Measurements from ENCODE around the gene REEP1.
"Not testable (repeated sequence)": the region's sequence is repeated elsewhere in the genome, so short reads cannot be mapped to it uniquely, and the experiment has no call there.

REEP1 gene

GRCh38 chr2:86224645-86225355 is 112.6 kb downstream of the REEP1 start:
- no peak for DNase-seq (ENCODE audit: low read depth)

- no peak for DNase-seq (ENCODE audit: low read depth)
Observed at GRCh38 chr2:86223927-86224560, 113.4 kb downstream of the REEP1 start.

DNA sequence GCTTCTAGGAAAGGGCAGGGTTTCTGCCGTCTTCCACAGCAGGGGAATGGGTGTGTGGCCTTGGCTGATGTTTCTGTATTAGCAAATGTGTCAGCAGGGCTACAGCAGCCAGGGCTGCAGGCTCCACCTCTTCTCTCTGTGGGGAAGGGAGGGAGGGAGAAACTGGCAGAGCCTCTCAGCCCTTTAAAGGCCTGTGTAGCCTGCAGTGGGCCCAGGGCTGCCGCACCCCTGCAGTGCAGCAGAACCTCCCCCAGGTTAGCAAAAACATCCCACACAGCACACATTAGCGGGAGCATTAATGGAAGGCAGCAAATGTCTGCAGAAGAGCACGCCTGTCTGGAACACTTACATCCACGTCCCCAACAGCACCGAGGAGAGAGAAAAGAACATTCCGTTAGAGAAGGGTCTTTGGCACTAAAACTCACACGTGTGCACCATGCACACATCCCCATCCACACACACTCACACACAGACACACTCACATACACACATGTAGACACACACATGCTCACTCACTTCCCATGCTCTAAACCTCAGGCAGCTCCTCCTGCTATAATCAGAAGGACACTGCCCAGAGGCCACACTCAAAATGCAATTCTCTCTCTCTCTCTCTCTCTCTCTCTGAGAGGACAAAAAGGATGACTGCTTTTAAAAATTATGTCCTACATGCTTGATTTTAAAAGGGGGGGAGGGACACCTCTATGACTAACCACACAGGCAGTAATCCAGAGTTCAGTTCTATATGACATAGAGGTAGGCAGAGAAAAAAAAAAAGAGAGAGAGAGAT is 114.1 kb downstream of the REEP1 start:
- DNase-seq (ENCODE audit: low read depth) = peak; percentile 61

DNA sequence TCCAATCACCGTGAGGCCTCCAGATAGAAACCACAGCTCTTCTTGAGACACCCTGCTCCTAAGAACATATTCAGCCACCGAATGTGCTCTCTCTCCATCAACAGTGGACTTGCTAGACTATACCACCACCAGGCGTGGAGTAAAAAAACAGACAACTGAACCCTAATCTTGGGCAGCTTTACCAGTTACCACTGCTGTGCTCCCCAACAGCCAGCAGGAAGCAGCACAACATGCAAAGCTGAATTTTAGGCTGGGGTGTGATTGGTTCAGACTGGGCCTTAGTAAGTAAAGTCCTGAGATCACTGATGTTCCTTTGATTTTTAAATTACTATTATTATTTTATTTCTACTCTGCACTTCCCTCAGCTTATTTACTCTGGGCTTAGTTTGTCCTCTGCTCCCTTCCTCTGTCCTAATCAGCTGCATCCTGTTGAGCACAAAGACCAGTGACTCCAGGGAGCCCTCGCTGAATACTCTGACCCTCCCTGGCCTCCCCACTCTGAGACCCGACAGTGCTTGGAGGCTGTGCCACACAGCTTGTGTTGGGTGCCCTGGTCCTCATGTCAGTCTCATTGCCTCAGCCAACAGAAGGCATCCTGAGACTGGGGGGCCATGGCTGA is 116.3 kb downstream of the REEP1 start:
- peak; percentile 57 for DNase-seq (ENCODE audit: low read depth)

DNA sequence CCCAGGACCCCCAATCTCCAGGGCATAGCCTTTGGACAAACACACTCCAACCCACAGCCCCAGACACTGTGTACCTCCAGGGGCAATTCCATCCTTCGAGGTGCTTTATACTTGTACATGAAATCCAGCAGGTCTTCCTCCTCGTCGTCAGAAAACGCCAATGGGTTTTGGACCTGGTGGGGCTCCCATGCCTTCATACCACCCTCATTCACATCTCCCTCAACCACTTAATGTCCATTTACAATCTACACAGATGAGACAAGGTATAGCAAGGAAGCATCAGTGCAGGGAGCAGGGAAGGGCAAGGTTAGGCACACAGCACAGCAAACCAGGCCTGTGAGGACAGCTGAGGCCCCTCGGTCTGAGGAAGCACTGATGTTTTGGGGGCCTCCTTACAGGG is 117.5 kb downstream of the REEP1 start:
- DNase-seq (ENCODE audit: low read depth) = no peak

DNA sequence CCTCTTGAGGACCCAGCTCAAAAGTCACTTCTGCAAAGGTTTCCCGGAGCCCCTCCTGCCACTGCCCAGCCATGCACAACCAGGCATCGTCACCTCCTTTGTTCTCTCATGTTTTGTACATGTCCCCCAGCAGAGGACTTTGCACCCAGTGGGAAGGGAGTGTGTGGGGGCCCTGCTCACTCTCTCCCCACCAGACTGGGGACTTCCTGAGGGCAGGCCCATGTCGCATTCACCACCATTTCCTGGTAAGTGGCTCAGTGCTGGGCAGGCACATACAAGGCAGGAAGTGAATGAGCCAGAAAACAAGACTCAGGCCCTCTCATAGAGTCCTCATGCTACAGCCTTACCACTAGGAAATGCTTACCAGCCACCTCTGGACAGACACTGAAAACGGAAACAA is 119.3 kb downstream of the REEP1 start:
- no peak for DNase-seq (ENCODE audit: low read depth)

GRCh38 chr2:86216575-86217555 is 120.6 kb downstream of the REEP1 start:
- no peak for DNase-seq (ENCODE audit: low read depth)

DNA sequence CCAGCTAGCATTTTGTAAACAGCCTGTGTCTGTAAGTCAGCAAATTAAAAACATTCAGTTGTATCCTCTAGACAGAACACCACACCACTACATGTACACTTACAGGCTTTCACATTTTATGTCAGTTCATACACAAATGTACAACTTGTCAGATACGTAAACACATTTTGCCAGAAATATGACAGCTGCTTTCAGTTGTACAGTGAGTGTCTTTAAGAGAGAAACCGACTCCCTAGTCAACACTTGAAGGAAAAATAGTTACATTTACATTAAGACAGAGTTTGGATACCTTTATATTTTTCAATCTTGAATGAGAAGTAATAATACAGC is 123.0 kb downstream of the REEP1 start:
- no peak for DNase-seq (ENCODE audit: low read depth)

DNA sequence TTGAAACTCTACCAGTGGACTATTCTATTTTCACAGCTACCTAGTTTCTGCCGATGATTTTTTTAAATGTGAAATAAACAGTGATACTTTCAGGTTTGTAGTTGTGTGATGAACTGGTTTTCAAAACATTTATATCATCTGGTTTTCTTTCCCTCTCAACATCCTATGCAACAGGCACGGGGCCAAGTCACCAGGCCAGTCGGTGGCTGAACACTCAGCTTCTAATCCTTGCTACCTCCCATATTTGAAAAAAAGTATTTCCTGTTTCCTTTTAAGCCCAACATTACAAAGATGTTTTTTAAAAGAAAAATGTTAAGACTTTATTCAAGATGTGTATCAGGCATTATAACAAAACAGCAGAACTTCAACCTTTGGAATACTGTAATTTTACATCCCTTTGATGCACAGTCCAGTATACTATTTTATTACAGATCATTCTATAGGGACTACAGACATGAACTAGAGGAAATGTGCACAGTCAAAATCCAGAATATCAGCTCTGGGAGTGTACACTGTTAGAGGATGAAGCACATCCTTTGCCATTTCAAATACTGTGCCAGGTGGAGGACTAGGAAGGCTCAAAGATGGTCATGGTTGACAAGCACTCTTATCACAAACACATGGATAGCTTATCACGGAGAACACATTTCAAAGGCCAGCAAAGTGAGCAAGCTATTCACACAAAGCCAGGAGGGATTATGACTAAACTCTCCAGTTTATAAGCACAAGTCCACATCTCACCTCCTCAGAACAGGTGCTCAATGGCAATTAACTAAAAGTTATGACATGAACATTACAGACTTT is 123.5 kb downstream of the REEP1 start:
- DNase-seq (ENCODE audit: low read depth) = no peak

GRCh38 chr2:86213056-86213455 is 124.4 kb downstream of the REEP1 start:
- no peak for DNase-seq (ENCODE audit: low read depth)

DNA sequence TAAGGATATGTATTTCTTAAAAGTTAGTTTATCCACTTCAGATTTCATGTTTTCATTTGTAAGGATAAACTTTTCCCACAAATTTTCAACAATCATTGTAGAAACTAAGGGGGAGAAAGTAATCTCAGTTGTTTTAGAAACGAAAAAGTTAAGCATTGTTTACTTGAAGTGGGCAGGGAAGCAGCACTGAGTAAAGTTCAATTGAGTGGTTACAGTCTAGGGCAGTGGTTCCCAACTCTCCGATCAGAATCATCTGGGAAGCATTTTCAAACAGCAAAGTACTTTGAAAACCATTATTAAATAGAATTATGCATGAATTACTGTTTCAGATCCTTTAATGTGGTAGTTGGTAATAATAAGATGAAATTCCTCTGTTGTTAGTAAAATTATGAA is 125.6 kb downstream of the REEP1 start:
- DNase-seq (ENCODE audit: low read depth) = no peak

DNA sequence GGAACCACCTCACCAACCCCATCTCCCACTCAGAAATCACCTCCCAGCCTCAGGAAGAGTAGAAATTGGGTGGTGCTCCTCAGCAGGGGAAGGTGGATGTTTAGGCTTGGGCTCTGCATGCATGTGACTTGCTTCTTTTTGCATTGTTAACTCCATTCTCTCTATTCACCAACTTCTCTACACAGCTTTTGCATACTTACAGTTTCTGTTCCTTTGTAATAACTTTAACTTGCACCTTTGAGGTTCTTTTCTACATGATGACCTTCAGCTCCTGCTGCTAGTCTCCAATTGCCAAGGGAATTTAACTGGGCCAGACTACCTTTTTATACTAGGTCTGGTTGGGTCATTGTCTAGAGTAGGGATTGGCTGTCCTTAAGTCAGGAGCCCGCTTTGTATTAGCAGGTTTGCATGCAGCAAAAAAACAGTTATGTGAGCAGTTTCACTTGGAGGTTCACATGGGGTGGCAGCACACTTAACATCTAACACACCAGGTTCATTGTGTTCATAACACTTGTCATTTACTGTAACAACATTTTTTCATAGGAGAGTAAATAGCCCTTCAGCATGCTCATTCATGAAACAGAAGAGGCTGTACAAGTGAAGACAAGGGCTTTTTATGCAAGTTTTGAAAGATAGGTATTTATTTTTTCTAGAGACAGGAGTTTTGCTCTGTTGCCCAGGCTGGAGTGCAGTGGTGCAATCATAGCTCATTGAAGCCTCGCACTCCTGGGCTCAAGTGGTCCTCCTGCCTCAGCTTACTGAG is 126.2 kb downstream of the REEP1 start:
- DNase-seq (ENCODE audit: low read depth) = no peak

GRCh38 chr2:86204458-86204857 is 133.0 kb downstream of the REEP1 start:
- DNase-seq (ENCODE audit: low read depth) = no peak

- no peak for DNase-seq (ENCODE audit: low read depth)
Observed at GRCh38 chr2:86203614-86204013, 133.8 kb downstream of the REEP1 start.

DNA sequence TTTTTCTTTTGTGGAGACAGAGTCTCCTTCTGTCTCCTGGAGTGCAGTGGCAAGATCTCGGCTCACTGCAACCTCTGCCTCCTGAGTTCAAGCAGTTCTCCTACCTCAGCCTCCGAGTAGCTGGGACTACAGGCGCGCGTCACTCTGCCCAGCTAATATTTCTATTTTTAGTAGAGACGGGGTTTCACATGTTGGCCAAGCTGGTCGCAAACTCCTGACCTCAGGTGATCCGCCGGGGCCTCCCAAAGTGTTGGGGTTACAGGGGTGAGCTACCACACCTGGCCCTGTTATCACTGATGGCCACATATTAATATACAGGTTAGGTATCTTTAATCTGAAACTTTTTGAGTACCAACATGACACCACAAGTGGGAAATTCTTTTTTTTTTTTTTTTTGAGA is 134.7 kb downstream of the REEP1 start:
- DNase-seq (ENCODE audit: low read depth) = no peak

DNA sequence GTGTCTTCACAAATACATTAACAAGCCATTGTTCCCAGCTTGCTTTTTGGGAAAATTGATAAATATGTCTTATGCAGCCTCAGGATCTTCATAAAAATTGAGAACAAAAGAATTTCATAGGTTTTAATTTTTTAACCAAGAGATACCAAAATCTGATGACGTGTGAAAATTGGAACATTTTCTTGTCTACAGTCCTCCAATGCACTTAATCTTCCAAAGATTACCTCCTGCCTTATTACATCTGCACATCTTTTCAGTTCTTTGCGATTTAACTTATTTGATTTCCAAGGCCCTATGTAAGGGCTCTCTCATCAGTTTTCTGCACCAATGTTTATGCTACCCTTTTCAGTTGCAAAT is 135.1 kb downstream of the REEP1 start:
- DNase-seq (ENCODE audit: low read depth) = no peak

DNA sequence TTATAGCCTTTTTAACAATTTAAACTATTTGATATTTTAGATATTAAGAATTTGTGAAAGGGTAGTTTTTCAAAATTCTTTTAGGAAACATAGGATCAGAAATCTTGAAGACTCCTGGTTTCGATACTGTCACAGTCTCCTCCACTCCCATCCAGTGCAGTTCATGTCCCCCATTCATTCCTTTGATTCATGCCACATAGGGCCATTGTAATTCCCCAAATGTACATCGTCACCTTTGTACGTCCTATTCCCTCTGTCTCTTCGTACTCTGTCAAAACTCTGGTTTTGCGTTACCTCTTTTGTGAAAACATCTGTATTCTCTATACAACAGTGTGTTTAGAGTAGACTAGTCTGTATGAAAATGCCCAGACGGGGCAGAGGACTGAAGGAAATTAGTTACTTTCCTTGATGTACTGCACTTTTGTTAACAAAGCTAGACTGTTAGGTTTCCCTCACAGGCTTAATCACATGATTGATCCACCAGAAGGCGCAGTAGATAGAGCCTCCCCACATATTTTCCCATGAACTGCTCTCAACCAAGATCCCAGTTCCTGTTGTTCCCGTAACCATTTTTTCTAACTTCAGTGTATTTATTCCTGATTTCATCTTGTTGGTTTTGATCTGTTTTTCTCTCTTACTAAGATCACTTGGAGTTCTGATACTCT is 135.6 kb downstream of the REEP1 start:
- peak; percentile 50 for DNase-seq (ENCODE audit: low read depth)

DNA sequence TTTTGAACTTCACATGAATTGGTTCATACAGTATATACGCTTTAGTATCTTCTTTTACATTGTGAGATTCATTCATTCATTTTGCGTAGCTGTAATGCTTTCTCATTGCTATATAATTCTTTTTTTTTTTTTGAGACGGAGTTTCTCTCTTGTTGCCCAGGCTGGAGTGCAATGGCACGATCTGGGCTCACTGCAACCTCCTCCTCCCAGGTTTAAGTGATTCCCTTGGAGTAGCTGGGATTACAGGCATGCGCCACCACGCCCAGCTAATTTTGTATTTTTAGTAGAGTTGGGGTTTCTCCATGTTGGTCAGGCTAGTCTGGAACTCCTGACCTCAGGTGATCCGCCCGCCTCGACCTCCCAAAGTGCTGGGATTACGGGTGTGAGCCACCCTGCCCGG is 136.9 kb downstream of the REEP1 start:
- DNase-seq (ENCODE audit: low read depth) = not testable (repeated sequence)

GRCh38 chr2:86199834-86200177 is 137.6 kb downstream of the REEP1 start:
- DNase-seq (ENCODE audit: low read depth) = no peak
